MCF 10A (cell line): ENCODE measurements around the gene TP53BP2. TPM values are rescaled to one million over a fixed set of nuclear protein-coding genes. Genes with fewer than 3 reads are reported as not detected.
A peak's percentile ranks its signal among the peaks of the same experiment; 100 is the strongest.

Source experiments
- BruUV-seq: library from RNA; stranded (reverse); fragments of 400-500 nt; replicated peaks from 2 replicates; lab custom pipeline; 2021; lab: Mats Ljungman, UMichigan
- CTCF ChIA-PET: fragments of 300-600 bp; sonication (Branson Sonifier 250); formaldehyde crosslinking; extraction: SDS; loops from one replicate; lab custom pipeline; 2021; ENCODE audit warnings: antibody characterized with exemption, inconsistent platforms; lab: Yijun Ruan, JAX
- POLR2A ChIA-PET: fragments of 300-600, 350-650 bp; sonication (Branson Sonifier 250); formaldehyde crosslinking; extraction: SDS; loops from one replicate; lab custom pipeline; 2020; ENCODE audit warnings: antibody characterized with exemption, inconsistent platforms; lab: Yijun Ruan, JAX
- DNase-seq: peaks from one replicate; pipeline ENCODE4 v3.0.0-alpha.2; 2018; ENCODE audit not compliant: unreplicated experiment
- H3K27ac Mint-ChIP-seq: one replicate; pipeline ENCODE4 v1.8.0; 2022; ENCODE audit warnings: mild to moderate bottlenecking, low read depth, mixed read lengths; ENCODE audit not compliant: unreplicated experiment
- H3K27me3 Mint-ChIP-seq: one replicate; pipeline ENCODE4 v1.8.0; 2022; ENCODE audit warnings: mixed read lengths; ENCODE audit not compliant: insufficient read depth, unreplicated experiment
- H3K36me3 Mint-ChIP-seq: one replicate; pipeline ENCODE4 v1.8.0; 2022; ENCODE audit warnings: mild to moderate bottlenecking, moderate library complexity, mixed read lengths; ENCODE audit not compliant: insufficient read depth, unreplicated experiment
- H3K4me1 Mint-ChIP-seq: one replicate; pipeline ENCODE4 v1.8.0; 2022; ENCODE audit warnings: mixed read lengths; ENCODE audit not compliant: insufficient read depth, unreplicated experiment
- H3K4me3 Mint-ChIP-seq: one replicate; pipeline ENCODE4 v1.8.0; 2022; ENCODE audit warnings: mild to moderate bottlenecking, moderate library complexity, mixed read lengths; ENCODE audit not compliant: unreplicated experiment
- H3K9me3 Mint-ChIP-seq: one replicate; pipeline ENCODE4 v1.8.0; 2022; ENCODE audit warnings: mixed read lengths; ENCODE audit not compliant: unreplicated experiment
- CTCF ChIP-seq: fragments of 200-600 bp; IDR thresholded peaks from one replicate; pipeline ENCODE4 v1.8.0; 2022; ENCODE audit warnings: antibody characterized with exemption, mild to moderate bottlenecking; ENCODE audit not compliant: unreplicated experiment
- intact Hi-C: fragments of 100-400 bp; cut with micrococcal nuclease; formaldehyde crosslinking; loops from 2 replicates; pipeline ENCODE4 v1.14.1; 2022
- total RNA-seq: library from RNA; stranded (reverse); gene quantifications from 2 replicates; pipeline ENCODE4 v1.2.3, GENCODE V29; 2022

The TP53BP2 gene
- total RNA-seq, 1 experiment from 2014 or later = 64.0 TPM

DNA sequence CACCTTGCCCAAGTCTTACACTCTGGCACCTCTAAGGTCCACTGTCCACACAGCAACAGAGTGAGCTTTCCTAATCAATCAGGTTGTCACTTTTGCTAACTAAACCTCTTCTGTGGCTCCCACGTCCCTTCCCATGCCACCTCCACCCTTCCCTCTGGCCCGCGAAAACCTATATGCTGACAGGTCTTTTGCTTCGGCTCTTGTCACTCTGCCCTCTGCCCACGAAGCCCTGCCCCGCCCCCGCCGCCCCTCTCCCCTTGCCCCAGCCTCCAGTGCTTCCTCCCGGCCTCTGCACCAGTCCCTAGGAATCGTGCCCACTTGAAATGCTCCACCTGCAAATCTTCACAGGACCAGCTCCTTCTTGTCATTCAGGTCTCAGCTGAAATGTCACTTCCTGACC lies 8.1 kb downstream of the TP53BP2 start:
- H3K27ac Mint-ChIP-seq = peak overlapping the region; percentile 29
- ChIA-PET POLR2A (interaction anchor here (0.6 to 7.0 kb wide), 6 partner anchors 9 to 505 kb away, joined by 3 to 144 read pairs (median 4); partner anchors contain the start of gene TP53BP2), CTCF (interaction anchor here (0.6 to 1.9 kb wide), 4 partner anchors 9 to 34 kb away, joined by 3 to 7 read pairs (median 4); no protein-coding TSS in a partner anchor)
- peaks cover 13% of the 10 kb centered on the region for H3K4me1 Mint-ChIP-seq
- TF ChIP-seq CTCF = no peak
- intact Hi-C loops = no loop called here
- H3K9me3 Mint-ChIP-seq = no peaks in the 10 kb centered on the region
- no peak overlapping the region for H3K4me3 Mint-ChIP-seq
- DNase-seq = no peak
- no TSS peak for BruUV-seq
- H3K36me3 Mint-ChIP-seq = no peaks in the 10 kb centered on the region
- no peaks in the 10 kb centered on the region for H3K27me3 Mint-ChIP-seq

DNA sequence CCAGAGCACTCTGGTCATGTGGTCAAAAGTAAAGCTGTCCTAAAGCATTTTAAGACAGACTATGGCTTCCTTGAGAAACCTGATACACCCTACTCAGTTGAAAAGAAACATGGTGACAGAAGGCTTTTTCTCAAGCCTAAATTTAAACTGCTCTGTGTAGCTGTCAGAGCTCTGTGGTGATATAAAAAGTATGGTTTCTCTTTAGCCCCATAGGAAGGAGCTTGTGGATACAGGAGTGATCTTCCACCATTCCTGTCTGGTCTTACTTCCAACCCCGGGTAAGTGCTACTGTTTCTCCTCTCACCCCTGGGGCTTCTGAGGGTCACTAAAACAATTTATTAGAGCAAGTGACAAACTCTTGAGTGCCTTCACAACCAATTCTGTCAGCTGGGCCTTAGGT lies 8.5 kb downstream of the TP53BP2 start:
- intact Hi-C loops = no loop called here
- POLR2A ChIA-PET = interaction anchor here (0.9 to 7.0 kb wide), 6 partner anchors 9 to 66 kb away, joined by 3 to 144 read pairs (median 6); partner anchors contain the start of gene TP53BP2
- H3K9me3 Mint-ChIP-seq = no peaks in the 10 kb centered on the region

DNA sequence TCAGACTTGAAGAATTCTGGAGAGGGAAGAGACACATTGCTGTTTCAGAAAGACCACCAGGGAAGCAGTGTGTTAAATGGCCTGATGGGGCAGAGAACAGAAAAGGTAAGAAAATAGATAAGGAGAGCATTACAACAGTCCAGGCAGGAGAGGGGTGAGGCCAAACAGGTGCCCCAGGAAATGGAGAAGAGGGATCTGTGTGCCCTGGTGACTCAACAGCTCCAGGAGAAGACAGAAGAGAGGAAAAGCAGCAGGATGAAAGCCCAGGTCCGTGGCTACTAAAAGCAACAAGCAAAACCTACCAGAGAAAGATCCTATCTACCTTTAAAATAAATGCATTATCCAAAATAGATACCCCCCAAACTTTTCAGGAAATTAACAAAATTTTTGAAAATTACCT lies 9.2 kb downstream of the TP53BP2 start:
- no peak for TF ChIP-seq CTCF
- no TSS peak for BruUV-seq
- intact Hi-C loops = no loop called here
- Mint-ChIP-seq H3K9me3 (no peaks in the 10 kb centered on the region), H3K4me1 (peaks cover 21% of the 10 kb centered on the region), H3K27me3 (no peaks in the 10 kb centered on the region), H3K4me3 (no peak overlapping the region), H3K27ac (no peak overlapping the region), H3K36me3 (no peaks in the 10 kb centered on the region)
- DNase-seq = peak; percentile 63
- ChIA-PET POLR2A (interaction anchor here (0.8 to 7.0 kb wide), 5 partner anchors 10 to 129 kb away, joined by 5 to 144 read pairs (median 6); partner anchors contain the start of gene TP53BP2), CTCF (interaction anchor here (0.6 to 1.9 kb wide), 5 partner anchors 8 to 55 kb away, joined by 3 to 7 read pairs (median 3); no protein-coding TSS in a partner anchor)

More for the DNA sequence above, 8.5 kb downstream of the TP53BP2 start:
- CTCF ChIA-PET = interaction anchor here (1.1 to 1.9 kb wide), 5 partner anchors 8 to 33 kb away, joined by 3 to 7 read pairs (median 3); no protein-coding TSS in a partner anchor
- no TSS peak for BruUV-seq
- Mint-ChIP-seq H3K4me3 (no peak overlapping the region), H3K27me3 (no peaks in the 10 kb centered on the region), H3K4me1 (peaks cover 15% of the 10 kb centered on the region), H3K36me3 (no peaks in the 10 kb centered on the region), H3K27ac (no peak overlapping the region)
- TF ChIP-seq CTCF = no peak
- DNase-seq = no peak

DNA sequence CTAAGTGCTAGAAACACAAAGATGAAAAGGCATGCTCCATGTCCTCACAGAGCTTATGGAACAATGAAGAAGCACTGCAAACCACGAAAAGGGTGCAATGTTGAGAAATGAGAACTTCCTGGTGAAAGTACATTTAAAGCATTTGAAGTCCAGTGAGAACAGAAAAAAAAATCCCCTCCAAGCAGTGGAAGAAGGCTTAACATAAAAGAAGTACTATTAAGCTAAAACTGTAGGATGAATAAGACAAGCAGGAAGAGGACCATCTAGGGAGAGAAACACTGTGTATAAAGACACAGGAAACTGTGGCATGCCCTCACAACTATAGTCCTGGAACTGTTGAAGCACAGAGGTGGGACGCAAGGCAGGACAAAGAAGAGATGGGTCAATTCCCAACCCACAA lies 10.0 kb downstream of the TP53BP2 start:
- ChIA-PET CTCF (interaction anchor here (0.6 to 1.7 kb wide), 5 partner anchors 9 to 485 kb away, joined by 3 to 4 read pairs (median 3); no protein-coding TSS in a partner anchor), POLR2A (interaction anchor here (0.5 to 7.0 kb wide), 6 partner anchors 10 to 698 kb away, joined by 4 to 144 read pairs (median 6); partner anchors contain the start of gene TP53BP2)
- TF ChIP-seq CTCF = no peak
- H3K36me3 Mint-ChIP-seq = no peaks in the 10 kb centered on the region
- no peak overlapping the region for H3K4me3 Mint-ChIP-seq
- DNase-seq = no peak
- intact Hi-C loops = no loop called here
- no TSS peak for BruUV-seq
- H3K27ac Mint-ChIP-seq = no peak overlapping the region
- H3K4me1 Mint-ChIP-seq = peaks cover 22% of the 10 kb centered on the region
- H3K27me3 Mint-ChIP-seq = no peaks in the 10 kb centered on the region
- no peaks in the 10 kb centered on the region for H3K9me3 Mint-ChIP-seq
